Breast epithelium (tissue), 4 donors: ENCODE data around the gene ZDHHC17. TPM values are rescaled to one million over a fixed set of nuclear protein-coding genes. Genes with fewer than 3 reads are reported as not detected.

Experiments used
- DNase-seq, 2 donors: peaks; one replicate each; pipeline ENCODE4 v3.0.0-alpha.2; 2019; ENCODE audit warnings: low spot score in 2 of 2
- H3K27ac ChIP-seq, 2 donors: fragments of 200-600 bp; sonication (generic) in 1 of 2; one replicate each; pipeline ENCODE4 v1.5.1; 2016 to 2019; ENCODE audit warnings: mild to moderate bottlenecking in 1 of 2
- H3K27me3 ChIP-seq, 2 donors: fragments of 200-600 bp; sonication (generic) in 1 of 2; one replicate each; pipeline versions ENCODE4 v1.5.1 to v1.6.0; 2017 to 2019; ENCODE audit warnings: control low read depth in 1 of 2, mild to moderate bottlenecking in 1 of 2
- H3K36me3 ChIP-seq: fragments of 200-600 bp; one replicate; pipeline ENCODE4 v1.5.1; 2019
- H3K4me1 ChIP-seq, 2 donors: fragments of 200-600 bp; sonication (generic); one replicate each; pipeline ENCODE4 v1.5.1; 2016 to 2019; ENCODE audit warnings: control low read depth in 1 of 2
- H3K4me3 ChIP-seq, 3 donors: fragments of 200-600 bp; sonication (generic); 1 replicate in 2 of 3; 2 replicates in 1 of 3; pipeline ENCODE4 v1.5.1; 2016 to 2019; ENCODE audit warnings: mild to moderate bottlenecking in 3 of 3, moderate library complexity in 2 of 3
- H3K9me3 ChIP-seq, 2 donors: fragments of 200-600 bp; sonication (generic) in 1 of 2; one replicate each; pipeline ENCODE4 v1.5.1; 2016 to 2019; ENCODE audit warnings: control low read depth in 1 of 2
- CTCF ChIP-seq, 3 donors: fragments of 450-650 bp; IDR thresholded peaks; one replicate each; pipeline ENCODE4 v1.5.1; 2016 to 2017; ENCODE audit warnings: antibody characterized with exemption in 3 of 3, mild to moderate bottlenecking in 3 of 3, moderate library complexity in 3 of 3
- POLR2A ChIP-seq: fragments of 450-650 bp; IDR thresholded peaks from one replicate; pipeline ENCODE4 v1.6.1; 2016; ENCODE audit warnings: antibody characterized with exemption, mild to moderate bottlenecking, moderate library complexity
- POLR2AphosphoS5 ChIP-seq, 3 donors: sonication (generic); formaldehyde crosslinking; IDR thresholded peaks; one replicate each; pipeline ENCODE4 v1.6.1; 2017; ENCODE audit warnings: antibody characterized with exemption in 3 of 3
- intact Hi-C: fragments of 100-400 bp; cut with DNase I; formaldehyde crosslinking; loops from one replicate; pipeline ENCODE4 v1.15.1; 2023; ENCODE audit warnings: low total_unique reads
- total RNA-seq, 3 donors: library from RNA; depleted of rRNA; stranded (reverse); fragments of >200 nt; gene quantifications; one replicate each; pipeline ENCODE4 v1.1.0, GENCODE V29; 2016

Gene ZDHHC17
- total RNA-seq, 3 donors from 2014 or later, result 51.8 to 86.1 (median 67.2) TPM

- H3K36me3 ChIP-seq, result no peaks in the 10 kb centered on the region
- no peaks in the 10 kb centered on the region for H3K9me3 ChIP-seq
- DNase-seq, result no peak
- H3K27me3 ChIP-seq, result no peaks in the 10 kb centered on the region
- H3K4me3 ChIP-seq, result no peak overlapping the region
- TF ChIP-seq POLR2A (no peak), POLR2AphosphoS5 (IDR thresholded peaks at IDR 0.05) (no peak), CTCF (IDR thresholded peaks at IDR 0.05) (no peak)
- no peaks in the 10 kb centered on the region for H3K4me1 ChIP-seq
- intact Hi-C loops, result no loop called here
- H3K27ac ChIP-seq, result no peak overlapping the region
Observed at GRCh38 chr12:76872415-76872814, 108.5 kb downstream of the ZDHHC17 start.

- no peak for DNase-seq
- no peaks in the 10 kb centered on the region for H3K4me1 ChIP-seq
- no peaks in the 10 kb centered on the region for H3K36me3 ChIP-seq
- no peak overlapping the region for H3K27ac ChIP-seq
- H3K4me3 ChIP-seq, result no peak overlapping the region
- H3K27me3 ChIP-seq, result no peaks in the 10 kb centered on the region
- intact Hi-C loops, result no loop called here
- TF ChIP-seq POLR2AphosphoS5 (IDR thresholded peaks at IDR 0.05), result no peak
- TF ChIP-seq CTCF (IDR thresholded peaks at IDR 0.05), result no peak
- TF ChIP-seq POLR2A, result no peak
- H3K9me3 ChIP-seq, result no peaks in the 10 kb centered on the region
Observed at GRCh38 chr12:76874027-76874426, 110.1 kb downstream of the ZDHHC17 start.

- intact Hi-C loops, result no loop called here
- Histone ChIP-seq H3K36me3 (no peaks in the 10 kb centered on the region), H3K9me3 (no peaks in the 10 kb centered on the region), H3K27ac (no peak overlapping the region), H3K4me1 (no peaks in the 10 kb centered on the region), H3K27me3 (no peaks in the 10 kb centered on the region), H3K4me3 (no peak overlapping the region)
- DNase-seq, result no peak
- no peak for TF ChIP-seq POLR2A
- no peak for TF ChIP-seq CTCF (IDR thresholded peaks at IDR 0.05)
- no peak for TF ChIP-seq POLR2AphosphoS5 (IDR thresholded peaks at IDR 0.05)
Observed at GRCh38 chr12:76874491-76875190, 110.7 kb downstream of the ZDHHC17 start.

- Histone ChIP-seq H3K4me1 (no peaks in the 10 kb centered on the region), H3K27ac (no peak overlapping the region), H3K9me3 (no peaks in the 10 kb centered on the region), H3K4me3 (no peak overlapping the region), H3K27me3 (no peaks in the 10 kb centered on the region), H3K36me3 (no peaks in the 10 kb centered on the region)
- no peak for TF ChIP-seq POLR2A
- no peak for TF ChIP-seq CTCF (IDR thresholded peaks at IDR 0.05)
- TF ChIP-seq POLR2AphosphoS5 (IDR thresholded peaks at IDR 0.05), result no peak
- DNase-seq, result no peak
- intact Hi-C loops, result no loop called here
Observed at GRCh38 chr12:76876696-76877229, 112.8 kb downstream of the ZDHHC17 start.

- peak overlapping the region; percentile 66 to 96 (median 66) for H3K4me3 ChIP-seq
- peak overlapping the region; percentile 88 to 96 for H3K27ac ChIP-seq
- DNase-seq, result peak in 1 of 2 donors; percentile 55
- intact Hi-C loops, result no loop called here
- TF ChIP-seq POLR2AphosphoS5 (IDR thresholded peaks at IDR 0.05) (peak in 1 of 3 donors; percentile 6), POLR2A (no peak), CTCF (IDR thresholded peaks at IDR 0.05) (peak in 2 of 3 donors; percentile 13 to 22)
- H3K27me3 ChIP-seq, result no peaks in the 10 kb centered on the region
- no peaks in the 10 kb centered on the region for H3K36me3 ChIP-seq
- peaks cover 0 to 2% of the 10 kb centered on the region in 2 donors for H3K9me3 ChIP-seq
- no peaks in the 10 kb centered on the region for H3K4me1 ChIP-seq
Observed at GRCh38 chr12:76878099-76878898, 114.4 kb downstream of the ZDHHC17 start.
